Central memory CD4-positive, alpha-beta T cell (primary cell): ENCODE data around the gene LDLRAD4.

ENCODE experiments used
- DNase-seq: peaks from one replicate; pipeline ENCODE4 v3.0.0; 2022

Gene LDLRAD4

DNA sequence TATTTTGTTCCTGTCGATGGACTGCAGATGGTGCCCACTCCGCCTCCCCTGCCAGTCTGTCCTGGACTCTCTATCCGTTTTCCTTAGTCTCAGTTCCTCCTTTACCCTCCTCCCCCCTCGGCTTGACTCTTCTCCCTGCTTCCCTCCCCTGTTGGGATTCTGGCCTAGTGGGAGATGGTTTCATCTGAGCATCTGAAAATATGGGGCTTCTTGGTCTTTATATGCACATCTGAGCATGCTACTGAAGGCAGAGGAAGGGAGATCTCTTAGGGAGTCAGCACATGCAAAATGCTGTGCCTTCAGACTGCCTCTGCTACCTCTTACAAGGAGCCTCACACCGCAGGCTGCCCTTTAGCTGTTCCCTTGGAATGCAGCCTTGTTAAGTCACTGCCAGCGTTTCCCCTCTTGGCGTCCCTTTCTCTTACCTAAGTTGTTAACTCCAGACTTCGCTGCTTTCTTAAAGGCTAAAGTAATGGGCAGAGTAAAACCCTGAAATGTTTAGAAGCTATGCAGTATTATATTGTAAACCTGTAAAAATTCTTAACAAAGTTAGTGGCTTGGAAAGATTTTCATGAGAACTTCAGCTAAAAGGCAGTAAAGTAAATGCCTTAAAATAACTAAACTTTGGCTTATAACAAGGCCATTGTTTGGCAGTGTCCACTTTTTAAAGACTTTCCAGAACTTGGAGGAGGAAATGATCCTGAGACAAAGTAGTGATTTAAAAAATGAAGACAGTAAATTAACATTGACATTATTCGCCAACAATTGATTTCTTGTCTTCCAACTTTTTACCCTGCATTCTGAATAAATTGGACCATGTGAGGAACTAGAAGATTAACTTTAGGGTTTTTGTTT, 49.8 kb downstream of the LDLRAD4 start:
- no peak for DNase-seq

DNA sequence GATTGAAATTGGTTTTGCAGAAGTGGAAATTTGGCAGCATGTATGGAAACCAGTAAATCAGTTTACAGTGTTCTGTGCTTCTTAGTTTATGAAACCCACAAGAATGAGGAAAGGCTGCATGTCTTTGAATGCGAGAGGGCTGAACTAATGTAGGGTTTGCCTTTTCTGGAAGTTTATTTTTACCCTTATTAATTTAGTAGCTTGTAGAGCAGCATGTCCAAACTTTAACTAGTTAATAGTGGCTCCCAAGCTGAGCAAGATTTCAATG, 50.4 kb downstream of the LDLRAD4 start:
- no peak for DNase-seq

DNA sequence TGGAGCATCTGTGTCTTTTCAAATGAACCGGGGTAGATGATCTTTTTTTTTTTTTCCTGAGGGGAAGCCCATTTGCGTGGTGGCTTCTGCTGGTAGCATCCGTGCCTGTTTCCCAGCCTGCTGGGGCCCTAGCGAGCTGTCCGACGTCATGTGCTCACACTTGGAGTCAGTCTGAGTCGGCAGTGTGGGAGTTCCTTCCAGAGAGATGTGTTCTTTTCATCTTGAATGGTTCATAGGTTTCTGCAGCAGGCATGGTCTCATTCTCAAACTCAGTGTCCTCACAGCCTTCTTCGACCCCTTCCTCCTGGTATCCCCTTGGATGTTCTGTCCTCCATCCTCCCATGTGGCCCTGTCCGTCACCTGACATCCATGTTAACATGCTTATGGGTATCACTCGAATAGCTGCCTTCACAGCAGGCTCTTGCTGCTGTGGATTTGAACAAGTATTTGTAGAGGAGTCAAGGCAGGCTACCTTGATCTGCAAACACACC, 51.0 kb downstream of the LDLRAD4 start:
- no peak for DNase-seq

DNA sequence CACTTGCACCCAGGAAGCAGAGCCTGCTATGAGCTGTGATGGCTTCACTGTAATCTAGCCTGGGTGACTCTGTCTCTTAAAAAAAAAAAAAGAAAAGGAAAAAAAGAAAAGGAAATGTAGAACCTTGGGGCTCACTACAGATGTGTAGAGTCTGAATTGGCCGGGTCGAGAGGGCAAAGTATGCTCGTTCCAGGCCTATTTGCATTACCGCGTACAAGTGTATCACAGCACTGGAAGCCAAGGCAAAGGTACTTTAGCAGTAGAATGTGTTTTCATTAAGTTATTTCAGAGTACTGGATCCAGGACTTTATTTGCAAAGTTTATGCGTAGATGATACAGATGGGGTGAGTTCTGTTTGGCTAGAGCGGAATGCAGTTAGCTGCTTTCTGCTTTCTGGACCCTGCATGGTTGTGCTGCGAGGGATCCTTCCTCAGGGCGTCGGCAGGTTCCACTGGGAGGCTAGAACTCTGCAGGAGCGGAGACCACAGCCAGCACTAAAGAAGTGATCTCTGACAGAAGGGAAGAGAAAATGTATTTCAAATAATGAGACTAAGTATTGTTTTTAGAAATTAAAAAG, 51.8 kb downstream of the LDLRAD4 start:
- DNase-seq: no peak

DNA sequence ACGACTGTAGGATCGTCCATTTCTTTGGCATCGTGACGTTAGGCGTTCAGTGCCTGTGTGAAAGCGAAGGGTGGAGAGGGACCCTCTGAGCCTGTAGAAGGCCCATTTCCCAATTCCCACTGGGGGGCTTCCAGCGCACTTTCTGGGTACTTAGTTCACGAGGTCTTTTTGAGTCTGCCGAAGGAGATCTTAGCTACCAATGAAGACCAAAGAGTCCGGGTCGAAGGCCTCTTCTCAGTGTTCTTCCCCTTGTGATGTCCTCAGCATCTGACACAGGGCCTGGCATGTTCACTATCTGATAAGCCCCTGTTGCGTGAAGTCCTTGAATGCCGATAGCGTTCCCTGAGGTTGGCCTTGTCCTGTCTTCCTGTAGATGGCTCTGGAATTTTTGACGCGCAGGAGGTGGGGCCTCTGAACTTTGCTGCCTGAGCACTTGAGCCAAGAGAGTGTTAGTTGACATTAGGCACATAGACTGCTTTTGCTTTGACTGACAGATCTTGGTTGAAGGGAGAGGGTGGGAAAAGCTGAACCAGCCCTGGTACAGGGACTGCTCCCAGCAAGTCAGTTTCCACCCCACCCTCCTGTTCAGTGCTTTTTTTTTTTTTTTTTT, 52.8 kb downstream of the LDLRAD4 start:
- no peak for DNase-seq

DNA sequence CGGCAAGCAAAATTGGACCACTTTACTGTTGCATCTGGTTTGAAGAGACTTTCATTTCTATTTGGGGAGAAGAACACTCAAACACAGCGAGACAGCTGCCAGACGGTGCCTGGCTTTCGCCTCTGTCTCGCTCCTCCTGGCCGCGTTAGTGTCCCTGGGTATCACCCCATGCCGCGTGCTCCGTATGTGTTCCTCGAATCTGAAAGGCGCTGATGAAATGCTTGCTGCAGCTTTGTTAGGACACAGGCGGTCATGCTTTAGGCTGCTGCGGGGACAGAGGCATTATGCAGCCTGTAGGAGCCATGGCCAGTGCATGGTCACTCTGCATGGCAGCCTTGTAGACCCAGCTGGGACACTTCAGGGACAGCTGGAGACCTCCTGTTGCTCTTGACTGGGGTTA, 53.9 kb downstream of the LDLRAD4 start:
- no peak for DNase-seq

DNA sequence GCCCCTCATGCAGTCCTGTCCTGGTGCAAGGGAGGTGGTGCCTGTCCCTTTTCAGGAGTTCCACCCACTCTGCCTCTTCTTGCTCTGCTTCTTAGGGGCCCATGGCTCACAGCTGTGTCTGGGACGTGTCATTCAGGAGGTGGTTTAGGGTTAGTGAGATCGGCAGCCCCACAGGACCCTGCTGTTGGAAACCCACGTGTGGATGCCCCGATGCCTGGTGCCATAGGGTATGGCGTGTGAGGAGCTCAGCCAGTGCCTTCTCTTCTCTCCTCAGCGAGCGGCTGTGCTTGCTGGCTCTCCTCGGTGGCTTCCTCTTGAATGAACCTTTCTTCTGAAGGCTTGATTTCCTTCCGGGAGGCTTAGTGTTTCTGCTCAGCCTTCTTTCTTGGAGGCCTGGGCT, 55.2 kb downstream of the LDLRAD4 start:
- peak; percentile 59 for DNase-seq

DNA sequence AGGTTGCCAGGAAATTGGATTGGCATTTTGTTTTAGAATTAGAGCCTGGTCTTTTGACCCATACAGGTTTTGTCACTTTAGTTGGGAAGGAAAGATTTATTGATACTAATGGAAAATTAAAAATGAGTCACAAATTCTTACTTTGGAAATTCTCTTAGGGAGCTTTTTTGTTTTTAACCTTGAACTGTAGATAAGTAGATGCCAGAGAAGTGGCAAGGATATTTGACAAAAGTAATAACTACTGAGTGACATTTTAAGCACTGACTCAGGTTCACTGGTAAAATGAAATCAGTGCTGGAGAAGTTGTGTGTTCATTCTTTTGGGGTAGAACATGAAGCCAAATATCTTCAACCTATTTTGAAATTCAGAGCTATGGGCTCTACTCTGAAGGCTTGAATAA, 56.5 kb downstream of the LDLRAD4 start:
- DNase-seq: no peak

DNA sequence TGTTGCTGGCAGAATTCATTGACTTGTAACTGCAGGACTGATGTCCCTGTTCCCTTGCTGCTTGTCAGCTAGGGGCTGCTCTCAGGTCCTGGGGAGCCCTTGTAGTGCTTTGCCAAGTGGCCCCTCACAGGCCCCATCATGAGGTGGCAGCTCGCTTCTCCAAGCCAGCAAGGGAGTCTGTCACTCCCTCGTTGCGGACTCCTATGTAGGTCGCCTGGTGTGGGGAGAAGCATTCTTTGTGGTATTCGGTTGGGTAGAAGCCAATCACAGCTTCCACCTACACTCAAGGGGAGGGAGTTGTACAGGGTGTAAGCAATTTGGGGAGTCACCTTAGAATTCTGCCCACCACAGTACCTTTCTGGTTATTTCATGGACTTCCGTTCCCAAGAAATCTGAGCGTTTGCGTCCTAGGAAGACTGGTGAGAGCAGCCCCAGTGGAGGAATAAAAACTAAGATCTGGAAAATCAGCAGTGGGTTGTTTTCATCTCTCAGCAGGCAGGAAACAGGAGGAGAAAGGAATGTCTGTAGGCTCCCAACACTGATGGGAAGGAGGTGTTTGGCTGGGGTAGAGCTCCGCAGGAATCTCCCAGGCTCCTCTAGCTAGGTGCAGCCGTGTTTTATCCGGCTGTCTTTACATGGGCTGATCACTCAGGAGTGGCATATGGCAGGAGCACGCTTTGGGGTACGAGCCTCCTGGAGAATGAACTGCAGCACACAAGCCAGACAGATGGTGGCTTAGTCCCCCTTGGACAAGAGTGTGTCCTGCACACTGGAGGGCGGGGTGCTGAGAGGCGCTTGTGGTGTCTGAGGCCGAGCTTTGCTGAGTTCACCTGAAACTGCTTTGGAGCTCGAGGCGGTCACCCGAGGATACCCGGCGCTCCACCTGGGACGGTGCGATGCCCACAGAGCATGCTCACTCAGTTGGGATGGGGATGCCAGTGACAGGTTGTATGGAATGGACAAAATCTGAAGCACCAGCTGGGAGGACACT, 58.3 kb downstream of the LDLRAD4 start:
- DNase-seq: peak; percentile 71

DNA sequence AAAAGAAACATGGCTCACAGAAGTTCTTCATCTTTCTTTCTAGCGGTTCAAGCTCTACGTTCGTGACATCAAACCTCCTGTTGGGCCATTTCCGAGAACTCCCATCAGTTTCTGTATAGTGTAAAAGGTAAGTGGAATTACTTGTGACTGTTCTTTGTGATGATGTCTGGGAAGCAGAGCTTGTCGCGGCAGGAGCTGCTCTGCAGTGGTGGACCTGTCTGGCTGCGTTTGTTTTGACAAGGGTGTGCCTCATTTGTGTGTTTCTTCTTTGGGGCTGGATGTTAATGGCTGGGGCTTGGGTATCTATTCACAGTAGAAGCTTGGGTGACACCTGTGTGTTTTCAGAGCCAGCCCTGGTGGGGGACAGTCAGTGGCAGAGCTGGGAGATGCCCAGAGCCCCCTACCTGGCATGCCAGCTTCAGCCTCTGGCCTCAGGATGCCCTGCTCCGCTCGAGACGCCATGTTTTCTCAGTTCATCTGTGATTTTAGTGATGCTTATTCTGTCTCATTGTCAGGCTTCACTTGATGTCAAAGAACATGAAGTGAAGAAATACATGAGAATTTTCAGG, 59.6 kb downstream of the LDLRAD4 start:
- DNase-seq: peak; percentile 8

DNA sequence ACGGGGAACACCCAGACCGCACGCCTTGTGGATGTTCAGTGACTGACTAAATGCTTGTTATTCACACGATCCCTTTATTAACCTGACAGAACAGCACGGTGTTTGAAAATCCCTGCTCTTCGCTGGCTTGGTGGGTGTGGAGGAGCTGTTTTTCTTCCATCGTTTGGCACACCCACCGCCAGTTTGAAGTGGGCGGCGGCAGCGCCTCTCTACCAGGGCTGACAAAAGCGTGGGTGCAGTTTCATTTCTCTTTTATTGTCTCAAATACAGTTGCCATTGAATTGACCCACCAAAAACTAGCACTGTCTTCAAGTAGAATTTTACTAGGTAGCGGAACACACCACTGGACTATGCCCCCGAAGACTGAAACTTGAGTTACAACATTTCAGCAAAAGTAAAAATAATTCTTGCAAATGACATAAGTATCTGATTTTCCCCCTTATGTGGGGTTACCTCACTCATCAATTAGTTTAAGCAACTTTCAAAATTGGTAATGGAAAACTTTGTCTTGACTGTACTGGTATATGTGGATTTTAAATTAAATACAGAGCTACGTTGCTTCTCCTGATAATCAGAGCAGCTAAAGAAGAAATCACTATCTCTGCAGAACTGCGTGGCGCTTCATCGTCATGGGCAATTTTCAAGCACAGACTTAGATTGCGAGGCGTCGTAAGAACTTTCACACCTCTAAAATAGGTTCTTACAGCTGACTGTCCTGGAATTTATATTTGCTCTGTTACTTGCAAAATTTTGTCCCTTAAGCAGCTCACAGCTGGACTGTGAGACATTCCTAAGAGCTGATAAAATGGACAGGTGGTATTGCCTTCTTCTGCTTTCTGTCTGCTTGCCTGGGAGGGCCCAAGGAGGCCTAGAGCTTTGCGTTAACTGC, 60.9 kb downstream of the LDLRAD4 start:
- DNase-seq: peak; percentile 37

DNA sequence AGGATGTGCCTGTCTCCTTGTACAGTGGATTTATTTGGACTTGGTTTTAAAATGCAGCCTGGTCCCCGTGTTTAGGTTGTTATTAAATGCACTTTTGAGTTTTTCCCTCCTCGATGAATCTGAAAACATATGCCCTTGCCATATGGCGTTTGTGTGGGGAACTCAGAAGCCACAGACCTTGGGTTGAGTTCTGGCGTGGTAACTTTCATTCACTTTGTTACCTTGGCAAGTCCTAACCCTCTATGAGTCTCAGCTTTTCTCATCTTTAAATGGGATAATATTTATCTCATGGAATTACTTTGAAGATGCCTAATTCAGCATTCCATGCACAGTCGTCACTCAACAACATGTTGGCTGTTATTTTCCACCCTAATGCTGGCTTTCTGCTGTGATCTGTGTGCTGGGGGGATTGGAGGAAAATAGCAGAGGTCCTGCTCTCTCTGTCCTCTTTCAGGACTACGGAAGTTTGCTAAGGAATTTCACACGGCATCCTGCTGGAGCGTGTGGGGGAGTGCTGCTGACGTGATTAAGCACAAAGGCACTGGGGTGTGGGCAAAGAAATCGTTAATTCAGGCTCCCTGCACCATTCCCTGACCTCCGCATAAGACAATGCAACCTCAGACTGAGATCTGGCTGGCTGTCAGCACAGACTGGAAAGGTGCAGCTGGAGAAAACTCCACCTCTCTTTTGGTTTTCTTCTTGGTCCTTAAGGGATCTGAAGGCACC, 61.7 kb downstream of the LDLRAD4 start:
- DNase-seq: no peak

DNA sequence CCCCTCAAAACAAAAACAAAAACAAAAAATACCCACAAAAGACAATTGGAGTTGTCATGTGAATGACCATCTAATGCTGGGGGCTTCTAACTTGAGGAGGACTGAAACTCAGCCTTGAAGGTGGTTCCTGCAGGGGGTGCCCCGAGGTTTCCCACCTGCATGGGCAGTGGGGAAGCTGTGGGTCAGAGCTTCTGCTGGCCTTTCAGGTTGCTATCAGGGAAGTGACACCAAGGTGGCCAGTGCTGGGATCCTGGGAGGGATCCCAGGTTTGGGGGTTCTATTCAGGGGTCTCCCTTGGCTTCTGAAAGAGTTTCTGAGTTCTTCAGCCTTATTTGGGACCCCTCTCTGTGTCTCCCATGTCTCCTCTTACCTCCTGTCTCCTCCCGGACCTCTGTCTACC, 62.8 kb downstream of the LDLRAD4 start:
- no peak for DNase-seq

DNA sequence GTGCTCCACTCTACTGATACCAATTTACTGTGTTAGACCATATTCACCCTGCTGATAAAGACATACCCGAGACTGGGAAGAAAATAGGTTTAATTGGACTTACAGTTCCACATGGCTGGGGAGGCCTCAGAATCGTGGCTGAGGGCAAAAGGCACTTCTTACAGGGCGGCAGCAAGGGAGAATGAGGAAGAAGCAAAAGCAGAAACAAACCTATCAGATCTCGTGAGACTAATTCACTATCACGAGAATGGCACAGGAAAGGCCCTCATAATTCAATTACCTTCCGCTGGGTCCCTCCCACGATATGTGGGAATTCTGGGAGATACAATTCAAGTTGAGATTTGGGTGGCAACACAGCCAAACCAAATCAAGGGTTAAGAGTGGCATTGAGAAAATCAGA, 65.2 kb downstream of the LDLRAD4 start:
- no peak for DNase-seq

DNA sequence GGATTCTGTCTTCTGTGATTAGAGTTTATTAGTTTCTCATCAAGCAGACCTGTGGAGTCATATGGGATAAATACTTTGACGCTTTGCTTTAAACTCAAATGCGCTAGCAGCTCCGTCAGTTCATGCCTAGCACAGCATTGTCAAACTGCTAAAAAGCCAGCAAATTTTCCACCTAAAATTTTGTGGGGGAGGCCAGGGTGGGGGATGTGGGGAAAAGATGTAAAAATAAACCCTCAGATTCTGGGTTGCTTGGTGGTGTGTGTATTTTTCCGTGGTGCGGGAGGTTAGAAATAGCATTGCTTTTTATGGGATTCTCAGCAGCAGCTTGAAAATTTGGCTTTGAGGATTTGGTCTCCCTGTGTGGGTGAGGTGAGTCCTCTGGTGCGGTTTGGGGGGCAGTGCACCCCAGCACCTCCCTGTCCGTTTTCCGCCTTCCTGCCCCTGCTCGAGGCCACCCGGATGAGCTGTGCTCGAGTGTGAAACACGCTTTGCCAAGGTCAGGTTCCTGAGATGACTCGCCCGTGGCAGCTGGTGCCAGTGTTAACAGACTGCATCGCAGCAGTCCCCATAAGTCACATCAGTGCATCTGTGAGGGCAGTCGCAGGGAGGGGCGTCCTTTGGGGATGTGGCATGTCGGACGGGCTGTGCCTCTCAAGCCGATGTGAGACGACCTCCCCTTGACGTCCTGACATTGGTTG, 65.9 kb downstream of the LDLRAD4 start:
- peak; percentile 10 for DNase-seq

DNA sequence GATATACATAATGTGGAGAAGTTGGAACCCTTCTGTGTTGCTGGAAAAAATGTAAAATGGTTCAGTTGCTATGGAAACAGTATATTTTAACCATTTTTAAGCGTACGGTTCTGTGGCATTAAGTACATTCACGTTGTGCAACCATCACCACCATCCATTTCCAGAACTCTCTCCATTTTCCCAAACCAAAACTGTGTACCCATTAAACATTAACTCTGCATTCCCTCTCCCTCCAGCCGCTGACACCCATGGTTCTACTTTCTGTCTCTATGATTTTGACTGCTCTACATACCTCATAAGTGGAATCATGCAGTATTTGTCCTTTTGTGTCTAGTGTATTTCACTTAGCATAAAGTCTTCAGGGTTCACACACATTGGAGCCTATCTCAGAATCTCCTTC, 67.3 kb downstream of the LDLRAD4 start:
- DNase-seq: no peak

DNA sequence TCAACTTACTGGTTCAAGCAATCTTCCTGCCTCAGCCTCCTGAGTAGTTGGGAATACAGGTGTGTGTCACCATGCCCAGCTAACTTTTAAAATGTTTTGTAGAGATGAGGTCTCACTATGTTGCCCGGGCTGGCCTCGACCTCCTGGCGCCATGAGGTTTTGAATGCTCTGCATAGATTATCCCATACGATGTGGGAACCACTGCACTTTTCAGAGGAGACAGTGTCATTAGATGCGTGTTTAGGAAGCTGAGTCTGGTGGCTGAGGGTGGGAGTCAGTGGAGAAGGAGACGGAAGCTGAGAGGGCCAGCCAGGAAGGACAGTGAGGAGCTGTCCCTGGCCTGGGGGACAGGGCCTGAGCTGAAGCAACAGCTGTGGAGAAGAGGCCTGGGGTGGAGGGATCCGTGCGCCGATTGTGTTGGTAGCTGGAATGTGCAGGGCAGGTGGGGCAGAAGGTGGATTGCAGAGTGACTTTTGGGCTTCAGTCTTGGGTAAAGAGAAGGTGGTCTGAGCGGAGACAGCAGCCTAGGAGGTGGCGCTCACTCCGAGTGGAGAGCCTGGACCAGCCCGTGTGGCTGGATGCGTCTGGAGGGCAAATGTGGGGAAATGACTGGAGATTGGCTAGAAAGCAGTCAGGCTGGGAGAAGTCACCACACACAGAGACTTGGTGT, 68.0 kb downstream of the LDLRAD4 start:
- DNase-seq: no peak

DNA sequence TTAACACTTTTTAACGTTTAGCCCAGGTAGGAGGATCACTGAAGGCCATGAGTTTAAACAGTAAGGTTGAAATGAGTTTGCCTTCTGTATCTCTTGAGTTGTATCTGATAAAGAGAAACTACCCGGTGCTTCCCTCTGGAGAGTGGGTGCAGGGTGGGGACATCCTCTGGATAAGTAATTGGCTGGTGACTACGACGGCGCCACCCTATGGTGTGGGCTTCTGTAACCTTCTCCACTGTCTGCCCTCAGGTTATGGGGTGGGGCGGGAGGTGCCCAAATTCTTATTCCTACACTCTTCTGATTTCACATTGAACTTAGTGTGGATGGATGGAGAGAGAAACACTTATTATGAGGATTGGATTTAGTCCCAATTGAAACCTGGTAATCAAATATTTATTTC, 68.8 kb downstream of the LDLRAD4 start:
- no peak for DNase-seq

DNA sequence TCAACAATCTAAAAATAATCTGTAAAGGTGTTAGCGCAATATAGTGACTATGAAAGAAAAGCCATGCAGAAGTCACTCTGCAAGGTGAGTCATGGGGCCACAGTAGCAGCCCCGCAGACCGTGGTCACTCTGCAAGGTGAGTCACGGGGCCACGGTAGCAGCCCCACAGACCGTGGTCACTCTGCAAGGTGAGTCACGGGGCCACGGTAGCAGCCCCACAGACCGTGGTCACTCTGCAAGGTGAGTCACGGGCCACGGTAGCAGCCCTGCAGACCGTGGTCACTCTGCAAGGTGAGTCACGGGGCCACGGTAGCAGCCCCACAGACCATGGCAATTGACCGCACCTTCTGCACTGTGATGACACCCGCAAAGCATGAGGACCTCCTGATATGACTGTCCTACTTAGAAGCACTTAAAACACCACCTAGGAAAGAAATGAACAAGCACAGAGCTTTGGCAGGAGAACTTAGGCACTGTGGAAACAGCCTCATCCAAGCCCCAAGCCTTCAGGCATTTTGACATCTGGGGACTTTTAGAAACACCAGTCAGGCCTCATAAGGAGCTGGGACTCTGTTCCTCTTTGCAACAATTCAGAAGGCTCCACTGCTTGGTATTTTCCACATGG, 70.1 kb downstream of the LDLRAD4 start:
- DNase-seq: no peak
